NOMO-1 treated with dmso at 0.1 percent for 144 hours (cell line): ENCODE results near the gene ZNF516.

Source experiments
- DNase-seq: peaks from one replicate; lab custom pipeline; 2025; ENCODE audit not compliant: unreplicated experiment; lab: John Stamatoyannopoulos, UW

Gene ZNF516

GRCh38 chr18:76444446-76445105 is 50.5 kb downstream of the ZNF516 start:
- DNase-seq = no peak

DNA sequence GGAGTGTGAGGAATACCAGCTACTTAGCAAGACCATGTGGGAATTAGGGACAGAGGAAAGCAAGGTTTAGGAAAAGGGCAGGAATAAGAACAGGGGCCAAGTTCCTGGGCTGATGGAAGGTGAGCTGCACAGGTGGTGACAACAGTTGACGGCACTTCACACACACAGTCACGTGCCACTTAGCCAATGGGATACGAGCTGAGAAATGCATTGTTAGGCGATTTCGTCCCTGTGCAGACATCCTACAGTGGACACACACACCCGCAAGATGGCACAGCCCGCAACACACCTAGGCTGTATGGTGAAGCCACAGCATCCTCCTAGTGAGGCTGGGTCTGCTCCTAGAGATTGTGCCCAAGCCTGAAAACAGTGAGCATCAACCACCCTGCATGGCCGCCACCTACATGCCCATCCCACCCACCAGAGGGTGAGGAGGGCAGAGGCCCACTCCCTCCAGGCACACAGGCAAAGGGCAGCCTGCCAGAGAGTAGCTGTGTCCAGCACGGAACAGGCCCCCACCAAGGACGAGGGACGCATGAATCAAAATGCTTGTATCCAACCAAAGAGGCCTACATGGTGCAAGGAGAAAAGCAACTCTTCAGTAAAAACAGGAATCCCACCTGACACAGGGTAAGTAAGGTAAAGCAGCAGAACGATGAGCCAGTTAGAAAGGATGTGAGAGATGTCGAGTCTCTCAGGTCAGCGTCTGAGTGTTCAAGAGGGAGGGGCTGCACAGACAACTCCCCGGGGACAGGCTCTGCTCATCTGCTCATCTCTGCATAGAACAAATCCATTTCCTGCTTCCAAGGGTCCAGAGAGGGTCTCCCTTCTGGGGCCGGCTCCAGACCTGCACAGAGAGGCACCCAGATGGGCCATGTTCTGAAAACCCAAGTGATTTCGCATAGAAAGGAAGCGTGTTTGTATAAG is 51.3 kb downstream of the ZNF516 start:
- DNase-seq = no peak

DNA sequence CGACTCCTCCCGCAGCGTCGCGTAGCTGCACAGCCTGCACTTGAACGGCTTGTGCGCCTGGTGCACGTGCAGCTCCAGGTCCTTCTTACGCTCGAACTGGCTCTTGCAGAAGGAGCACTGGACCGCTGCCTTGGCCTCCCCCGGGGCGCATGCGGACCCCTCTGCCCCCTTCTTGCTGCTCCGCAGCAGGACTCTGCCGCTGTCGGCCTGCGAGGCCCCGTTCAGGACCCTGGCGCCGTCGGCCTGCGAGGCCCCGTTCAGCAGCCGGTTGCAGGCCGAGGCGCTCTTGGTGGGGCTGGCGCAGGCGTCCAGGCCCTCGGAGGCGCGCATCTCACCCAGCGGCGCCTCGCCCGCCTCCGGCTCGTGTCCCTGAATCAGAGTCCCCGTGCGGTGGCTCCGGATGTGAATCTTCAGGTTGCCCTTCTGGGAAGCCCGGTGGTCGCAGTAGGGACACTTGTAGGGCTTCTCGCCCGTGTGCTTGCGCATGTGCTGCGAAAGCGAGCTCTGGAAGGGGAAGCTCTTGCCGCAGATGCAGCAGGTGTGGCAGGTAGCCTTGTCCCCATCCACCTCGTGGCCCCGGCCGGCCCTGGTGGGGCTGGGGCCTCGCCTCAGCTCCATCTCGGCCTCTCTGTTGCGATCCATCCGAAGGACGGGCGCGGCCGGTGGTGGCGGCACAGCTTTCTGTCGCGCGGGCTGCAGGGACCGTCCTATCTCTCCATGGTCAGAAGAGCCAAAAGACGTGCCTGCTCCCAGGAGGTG is 52.5 kb downstream of the ZNF516 start:
- DNase-seq = no peak

GRCh38 chr18:76441668-76442412 is 53.2 kb downstream of the ZNF516 start:
- DNase-seq = no peak

DNA sequence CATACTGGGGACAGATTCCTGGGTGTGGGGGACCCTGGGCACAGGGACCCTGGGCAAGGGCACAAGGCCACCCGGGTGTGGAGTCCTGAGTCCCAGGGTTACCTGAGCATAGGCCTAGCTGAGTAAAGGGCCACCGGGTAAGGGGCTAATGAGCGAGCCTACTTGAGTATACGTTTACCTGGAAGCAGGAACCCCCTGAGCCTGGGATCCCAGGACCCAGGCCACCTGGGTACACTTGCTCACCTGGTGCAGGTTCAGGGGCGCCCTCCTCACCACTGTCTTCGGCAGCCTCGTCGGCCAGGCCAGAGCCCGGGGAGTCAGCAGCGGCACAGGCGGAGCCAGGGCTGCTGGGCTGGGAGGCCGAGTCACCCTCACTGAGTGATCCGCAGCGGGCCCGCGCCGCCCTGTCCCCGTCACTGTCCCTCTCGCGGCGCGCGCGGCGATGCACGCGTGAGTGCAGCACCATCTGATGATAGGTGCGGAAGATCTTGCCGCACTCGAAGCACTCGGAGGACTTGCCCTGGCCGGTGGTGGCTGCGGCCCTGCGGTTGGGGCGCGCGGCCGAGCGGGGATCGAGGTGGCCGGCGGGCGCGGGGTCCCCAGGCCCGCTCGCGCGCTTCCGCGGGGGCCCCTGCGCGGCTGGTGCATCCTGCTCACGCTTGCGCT is 53.9 kb downstream of the ZNF516 start:
- no peak for DNase-seq

DNA sequence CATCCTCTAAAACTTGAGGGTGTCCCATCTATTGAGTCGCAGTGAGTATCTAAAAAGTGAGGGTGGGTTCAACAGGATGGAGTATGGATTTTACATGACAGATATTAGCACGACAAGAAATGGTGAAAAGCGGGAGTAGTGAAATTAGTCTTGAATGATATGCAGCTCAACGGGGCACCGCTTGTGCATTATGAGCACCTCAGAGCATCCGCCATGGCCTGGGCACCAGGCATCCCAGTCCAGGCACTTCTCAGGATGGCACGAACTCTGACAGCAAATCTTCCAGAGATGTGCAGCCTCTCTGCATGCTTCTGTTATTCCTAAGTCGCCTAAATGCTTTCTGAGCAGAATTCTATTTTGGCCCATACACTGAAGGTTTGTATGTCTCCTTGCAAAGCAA is 57.1 kb downstream of the ZNF516 start:
- DNase-seq = no peak

GRCh38 chr18:76437011-76437410 is 58.0 kb downstream of the ZNF516 start:
- no peak for DNase-seq

- DNase-seq = no peak
Observed at GRCh38 chr18:76436342-76436741, 58.7 kb downstream of the ZNF516 start.

DNA sequence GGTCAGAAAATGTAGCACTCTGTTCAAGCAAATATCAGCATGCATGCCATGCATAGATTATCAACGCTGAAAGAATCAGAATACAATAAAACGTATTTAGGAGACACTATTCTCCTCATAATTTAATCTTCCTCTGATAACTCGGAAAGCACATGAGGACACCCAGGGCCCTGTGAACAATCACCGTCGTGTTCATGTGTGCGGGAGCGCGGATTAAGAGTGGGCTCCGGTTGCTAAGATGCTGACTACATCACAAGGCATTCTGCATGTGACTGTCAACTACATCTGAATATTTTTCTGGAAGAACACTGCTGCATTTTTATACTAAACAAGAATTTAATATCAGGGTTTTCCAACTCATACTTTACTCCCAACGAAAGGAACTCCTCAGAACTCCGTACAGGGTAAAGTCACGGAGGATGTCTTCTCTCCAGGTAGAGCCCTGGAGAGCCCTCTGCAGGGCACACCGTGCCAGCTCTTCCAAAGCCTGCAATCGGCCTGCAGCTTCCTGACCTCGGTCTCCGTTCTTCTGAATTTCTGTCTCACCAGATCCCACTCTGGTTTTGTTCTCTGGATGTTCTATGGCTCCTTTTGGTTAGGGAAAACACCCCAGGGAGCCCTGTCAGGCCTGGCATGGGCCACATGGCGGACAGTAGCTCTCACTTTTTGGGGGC is 59.6 kb downstream of the ZNF516 start:
- DNase-seq = no peak

GRCh38 chr18:76434452-76434851 is 60.6 kb downstream of the ZNF516 start:
- DNase-seq = no peak

DNA sequence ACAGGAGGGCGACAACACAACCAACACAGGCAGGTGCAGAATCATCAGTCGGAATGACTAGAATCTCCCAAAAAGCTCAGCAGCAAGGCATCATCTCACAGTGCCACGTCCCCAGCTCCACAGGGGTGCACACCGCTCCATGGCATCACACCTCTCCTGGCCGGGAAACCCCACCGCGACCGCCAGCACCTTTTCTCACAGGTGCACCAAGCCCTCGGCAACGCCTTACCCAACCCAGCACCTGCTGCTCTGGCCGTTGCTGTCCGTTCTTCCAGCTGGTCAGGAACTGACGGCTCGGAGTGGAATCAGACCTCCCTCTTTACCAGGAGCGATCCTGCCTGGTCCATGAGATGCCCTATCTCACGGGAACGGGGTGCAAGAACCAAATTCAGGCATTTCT is 61.3 kb downstream of the ZNF516 start:
- no peak for DNase-seq

DNA sequence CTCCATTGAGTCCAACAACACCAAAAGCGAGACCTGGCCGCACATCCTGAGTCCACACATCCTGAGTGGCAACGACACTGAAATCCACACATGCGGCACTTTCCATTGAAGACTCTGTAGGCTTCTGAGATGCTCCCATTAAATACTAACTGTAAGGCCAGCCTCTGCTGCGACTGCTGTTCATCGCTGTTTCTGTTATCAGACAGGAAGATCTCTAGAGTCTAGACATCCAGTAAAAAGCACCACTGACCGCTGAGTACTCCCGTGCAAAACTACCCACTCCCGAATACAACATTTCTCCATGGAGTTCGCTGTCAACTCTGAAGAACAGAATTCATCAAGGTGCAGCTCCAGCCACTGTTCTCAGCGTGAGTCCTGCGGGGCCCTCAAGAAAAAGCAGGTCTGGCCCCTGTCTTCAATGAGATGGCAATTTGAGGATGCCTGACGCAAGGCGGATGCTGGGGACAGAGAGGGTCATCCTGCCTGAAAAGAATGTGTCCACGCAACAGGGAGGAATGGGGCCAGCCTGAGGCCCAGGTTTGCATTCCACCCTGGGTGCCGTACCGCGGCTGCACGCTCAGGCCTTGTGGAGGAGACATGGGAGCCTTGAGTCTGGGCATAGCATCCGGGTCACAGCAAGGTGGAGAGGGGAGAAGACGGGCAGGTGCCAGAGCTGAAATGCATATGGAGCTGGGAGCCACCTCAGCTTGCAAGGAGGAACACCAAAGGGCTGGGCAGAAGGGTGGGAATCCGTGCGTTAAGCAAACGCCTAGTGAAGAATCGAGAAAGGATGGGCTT is 61.9 kb downstream of the ZNF516 start:
- no peak for DNase-seq

GRCh38 chr18:76432274-76432755 is 62.7 kb downstream of the ZNF516 start:
- DNase-seq = no peak

DNA sequence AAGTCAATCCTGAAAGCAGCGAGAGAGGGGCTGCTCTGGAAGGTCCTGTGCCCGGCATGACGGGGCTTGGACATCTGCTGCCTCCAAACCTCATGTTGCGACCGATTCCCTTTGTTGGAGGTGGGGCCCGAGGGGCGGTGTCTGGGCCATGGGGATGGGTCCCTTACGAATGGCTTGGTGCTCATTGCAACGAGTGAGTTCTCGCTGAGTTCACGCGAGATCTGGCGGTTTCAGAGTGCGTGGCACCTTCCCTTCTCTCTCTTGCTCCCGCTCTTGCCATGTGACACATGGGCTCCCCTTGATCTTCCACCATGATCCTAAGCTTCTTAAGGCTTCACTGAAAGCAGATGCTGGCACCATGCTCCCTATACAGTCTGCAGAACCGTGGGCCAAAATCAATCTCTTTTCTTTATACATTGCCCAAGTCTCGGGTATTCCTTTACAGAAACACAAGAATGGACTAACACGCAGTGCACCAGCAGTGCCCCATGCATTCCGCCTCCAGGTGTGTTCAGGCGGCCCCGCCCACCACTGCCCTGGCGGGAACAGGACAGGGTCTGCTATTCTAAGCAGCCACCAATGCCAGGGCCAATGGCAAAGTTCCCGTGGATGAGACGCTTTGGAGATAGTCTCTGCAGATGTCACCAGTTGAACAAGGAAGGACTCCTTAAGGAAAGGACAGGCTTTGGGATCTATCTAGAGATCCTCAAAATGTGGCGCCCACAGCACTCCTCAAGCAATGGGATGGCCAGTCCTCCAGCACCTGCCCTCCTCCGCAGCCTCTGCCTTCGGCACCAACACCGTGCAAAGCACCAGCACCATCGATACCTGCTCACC is 63.4 kb downstream of the ZNF516 start:
- DNase-seq = no peak

DNA sequence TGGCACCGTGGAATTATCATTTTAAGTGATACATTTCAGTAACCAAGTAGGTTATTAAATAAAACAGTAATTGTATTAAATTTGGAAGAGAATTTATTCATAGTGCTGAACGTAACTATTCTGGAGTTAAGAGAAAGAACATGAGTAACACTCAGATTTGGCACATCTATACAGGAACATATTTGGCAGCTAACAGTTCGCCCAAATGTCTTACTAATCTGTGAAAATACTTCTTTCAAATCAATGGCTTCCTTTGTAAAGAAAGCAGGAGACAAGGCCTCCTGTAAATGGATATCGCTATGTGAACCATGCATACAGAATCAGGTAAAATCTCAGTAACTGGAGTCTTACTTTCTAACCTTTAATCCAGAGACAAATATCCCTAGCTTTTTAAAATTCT is 64.4 kb downstream of the ZNF516 start:
- no peak for DNase-seq

DNA sequence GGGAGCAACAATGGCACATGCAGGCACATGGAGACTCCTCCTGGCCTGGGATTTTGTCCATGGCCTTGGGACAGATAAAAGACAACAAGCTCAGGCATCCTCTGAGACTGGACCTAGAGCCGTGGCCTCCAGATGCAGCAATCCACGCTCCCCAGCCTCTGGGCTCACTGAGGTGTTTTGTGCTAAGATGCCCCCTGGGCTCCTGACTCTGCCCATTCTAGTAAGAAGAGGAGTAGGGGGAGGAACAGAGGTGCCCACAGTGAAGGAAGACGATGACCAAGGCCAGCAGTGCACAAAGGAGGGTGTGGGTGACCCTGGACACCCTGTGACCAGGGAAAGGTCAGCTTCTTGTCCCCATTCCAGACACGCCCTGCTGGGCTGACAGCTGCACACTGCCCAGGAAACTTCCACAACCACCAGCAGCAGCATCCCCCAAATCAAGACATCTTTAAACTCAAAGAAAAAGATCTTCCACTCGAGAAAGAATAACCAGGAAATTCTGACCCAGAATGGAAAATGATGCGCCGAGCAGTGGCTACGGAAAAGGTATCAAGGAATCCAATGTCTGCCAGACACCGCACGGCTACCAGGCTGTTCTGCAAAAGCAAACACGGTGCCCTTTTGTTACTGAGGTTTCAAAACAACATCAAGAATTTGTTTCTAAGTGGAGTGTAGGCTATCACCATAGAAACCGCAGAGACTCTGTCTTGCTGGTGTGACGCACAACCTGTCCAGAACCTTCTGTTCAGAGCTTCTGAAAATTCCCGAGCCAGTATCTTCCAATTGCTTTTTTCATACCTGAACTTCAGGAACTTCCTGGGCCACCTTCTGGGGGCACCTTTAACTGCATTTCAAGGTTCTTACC is 65.5 kb downstream of the ZNF516 start:
- DNase-seq = no peak
